Activated T-cell treated with anti-CD3 and anti-CD28 coated beads for 4 hours (primary cell): ENCODE data around the gene TNFRSF8.
"Not testable (repeated sequence)": the region's sequence is repeated elsewhere in the genome, so short reads cannot be mapped to it uniquely, and the experiment has no call there.

Experiments
- DNase-seq: peaks from one replicate; pipeline ENCODE4 v3.0.0-alpha.2; 2020

TNFRSF8 gene

GRCh38 chr1:12039164-12039525, 24.0 kb upstream of the TNFRSF8 start:
- DNase-seq: no peak

GRCh38 chr1:12039824-12040456, 23.2 kb upstream of the TNFRSF8 start:
- DNase-seq: not testable (repeated sequence)

GRCh38 chr1:12040457-12041051, 22.5 kb upstream of the TNFRSF8 start:
- no peak for DNase-seq

GRCh38 chr1:12044187-12044877, 18.8 kb upstream of the TNFRSF8 start:
- DNase-seq: not testable (repeated sequence)

- DNase-seq: no peak
Measured at GRCh38 chr1:12046749-12047119, 16.4 kb upstream of the TNFRSF8 start.

GRCh38 chr1:12047120-12047876, 15.8 kb upstream of the TNFRSF8 start:
- peak; percentile 39 for DNase-seq

GRCh38 chr1:12048372-12048771, 14.7 kb upstream of the TNFRSF8 start:
- DNase-seq: no peak

GRCh38 chr1:12049616-12050015, 13.5 kb upstream of the TNFRSF8 start:
- no peak for DNase-seq

GRCh38 chr1:12051361-12051760, 11.7 kb upstream of the TNFRSF8 start:
- DNase-seq: no peak

GRCh38 chr1:12052008-12052573, 11.0 kb upstream of the TNFRSF8 start:
- DNase-seq: no peak

GRCh38 chr1:12052997-12053686, 10.0 kb upstream of the TNFRSF8 start:
- DNase-seq: no peak

GRCh38 chr1:12053752-12054548, 9.2 kb upstream of the TNFRSF8 start:
- DNase-seq: no peak

- DNase-seq: no peak
Measured at GRCh38 chr1:12055259-12055658, 7.8 kb upstream of the TNFRSF8 start.

GRCh38 chr1:12056331-12056841, 6.7 kb upstream of the TNFRSF8 start:
- no peak for DNase-seq

- no peak for DNase-seq
Measured at GRCh38 chr1:12057382-12057781, 5.7 kb upstream of the TNFRSF8 start.

- no peak for DNase-seq
Measured at GRCh38 chr1:12057940-12058687, 5.0 kb upstream of the TNFRSF8 start.

- no peak for DNase-seq
Measured at GRCh38 chr1:12059226-12059625, 3.9 kb upstream of the TNFRSF8 start.

GRCh38 chr1:12059722-12060464, 3.2 kb upstream of the TNFRSF8 start:
- no peak for DNase-seq

GRCh38 chr1:12060500-12060899, 2.6 kb upstream of the TNFRSF8 start:
- no peak for DNase-seq
